Ishikawa (cell line): Measurements from ENCODE around the gene PIK3AP1.

Experiments used
- EGR1 ChIP-seq: IDR thresholded peaks from 2 replicates; pipeline ENCODE4 v1.6.1; 2012
- EP300 ChIP-seq: IDR thresholded peaks from 2 replicates; pipeline ENCODE4 v1.6.1; 2012; ENCODE audit warnings: borderline replicate concordance
- TAF1 ChIP-seq: IDR thresholded peaks from 2 replicates; pipeline ENCODE4 v1.6.1; 2012; ENCODE audit warnings: low read depth, mild to moderate bottlenecking
- ZBTB7A ChIP-seq: IDR thresholded peaks from 2 replicates; pipeline ENCODE4 v1.6.1; 2012; ENCODE audit warnings: low read depth

DNA sequence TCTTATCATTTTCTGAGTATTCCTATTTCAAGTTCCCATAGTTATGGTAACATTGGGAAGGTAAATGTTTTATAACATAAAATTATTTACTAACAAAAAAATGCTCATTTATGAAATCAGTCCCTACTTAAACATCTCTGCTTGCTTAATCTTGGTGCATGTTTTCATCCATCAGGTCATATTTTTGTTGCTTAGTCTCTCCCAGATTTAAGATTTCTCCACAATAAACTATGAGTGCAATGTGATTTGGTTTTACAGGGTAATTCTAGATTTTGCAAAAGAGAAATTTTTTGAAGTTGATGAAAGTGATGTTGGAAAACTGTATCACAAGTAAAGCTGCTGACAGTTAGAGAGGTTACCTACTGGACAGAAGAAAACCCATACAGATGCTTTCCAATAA, 28.6 kb downstream of the PIK3AP1 start:
- no peak for TF ChIP-seq TAF1
- no peak for TF ChIP-seq EP300
- TF ChIP-seq EGR1, result no peak
- no peak for TF ChIP-seq ZBTB7A
